ENCODE data around the gene IL6R.

- TF ChIP-seq, protein P1, sequence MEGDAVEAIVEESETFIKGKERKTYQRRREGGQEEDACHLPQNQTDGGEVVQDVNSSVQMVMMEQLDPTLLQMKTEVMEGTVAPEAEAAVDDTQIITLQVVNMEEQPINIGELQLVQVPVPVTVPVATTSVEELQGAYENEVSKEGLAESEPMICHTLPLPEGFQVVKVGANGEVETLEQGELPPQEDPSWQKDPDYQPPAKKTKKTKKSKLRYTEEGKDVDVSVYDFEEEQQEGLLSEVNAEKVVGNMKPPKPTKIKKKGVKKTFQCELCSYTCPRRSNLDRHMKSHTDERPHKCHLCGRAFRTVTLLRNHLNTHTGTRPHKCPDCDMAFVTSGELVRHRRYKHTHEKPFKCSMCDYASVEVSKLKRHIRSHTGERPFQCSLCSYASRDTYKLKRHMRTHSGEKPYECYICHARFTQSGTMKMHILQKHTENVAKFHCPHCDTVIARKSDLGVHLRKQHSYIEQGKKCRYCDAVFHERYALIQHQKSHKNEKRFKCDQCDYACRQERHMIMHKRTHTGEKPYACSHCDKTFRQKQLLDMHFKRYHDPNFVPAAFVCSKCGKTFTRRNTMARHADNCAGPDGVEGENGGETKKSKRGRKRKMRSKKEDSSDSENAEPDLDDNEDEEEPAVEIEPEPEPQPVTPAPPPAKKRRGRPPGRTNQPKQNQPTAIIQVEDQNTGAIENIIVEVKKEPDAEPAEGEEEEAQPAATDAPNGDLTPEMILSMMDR (IDR thresholded peaks at IDR 0.05) = no peak
- TF ChIP-seq REST (IDR thresholded peaks at IDR 0.05; ENCODE audit: insufficient read depth in 1 of 2, low read depth in 2 of 2, low read length in 1 of 2) (no peak), POLR2AphosphoS5 (IDR thresholded peaks at IDR 0.05; ENCODE audit: low read depth, low read length) (no peak)
Measured at GRCh38 chr1:154442006-154442740, 37.0 kb downstream of the IL6R start.

All from Panc1 (cell line).